GM18870 (cell line): ENCODE data around the gene EPHX1.
"Not testable (repeated sequence)": the region's sequence is repeated elsewhere in the genome, so short reads cannot be mapped to it uniquely, and the experiment has no call there.

Experiments
- ATAC-seq: cut with Tn5 transposase; IDR thresholded peaks from one replicate; pipeline ENCODE4 v1.9.1; 2021; ENCODE audit warnings: moderate library complexity; ENCODE audit not compliant: unreplicated experiment

Gene EPHX1

GRCh38 chr1:225809842-225810578 is at the start of gene EPHX1:
Gene EPHX1, plus strand, starts transcription at chr1:225810124. Its CDS starts 18,606 bp downstream, at chr1:225828730.
- peak; percentile 85 for ATAC-seq

DNA sequence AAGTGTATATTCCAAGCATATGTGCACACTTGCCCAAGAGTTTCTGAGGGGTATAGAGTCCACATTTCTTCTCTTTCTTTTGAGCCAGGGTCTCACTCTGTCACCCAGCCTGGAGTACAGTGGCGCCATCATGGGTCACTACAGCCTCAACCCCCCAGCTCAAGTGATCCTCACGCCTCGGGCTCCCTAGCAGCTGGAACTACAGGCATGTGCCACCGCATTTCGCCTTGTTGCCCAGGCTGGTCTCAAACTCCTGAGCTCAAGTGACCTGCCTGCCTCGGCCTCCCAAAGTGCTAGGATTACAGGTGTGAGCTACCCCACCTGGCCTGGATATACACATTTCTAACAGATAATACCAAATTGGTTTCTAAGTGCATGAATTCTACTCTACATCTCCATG is 49.4 kb upstream of the EPHX1 start:
- ATAC-seq = no peak

- not testable (repeated sequence) for ATAC-seq
These were observed 48.5 kb upstream of the EPHX1 start for GRCh38 chr1:225761395-225761794.

GRCh38 chr1:225762002-225762441 is 47.9 kb upstream of the EPHX1 start:
- no peak for ATAC-seq

DNA sequence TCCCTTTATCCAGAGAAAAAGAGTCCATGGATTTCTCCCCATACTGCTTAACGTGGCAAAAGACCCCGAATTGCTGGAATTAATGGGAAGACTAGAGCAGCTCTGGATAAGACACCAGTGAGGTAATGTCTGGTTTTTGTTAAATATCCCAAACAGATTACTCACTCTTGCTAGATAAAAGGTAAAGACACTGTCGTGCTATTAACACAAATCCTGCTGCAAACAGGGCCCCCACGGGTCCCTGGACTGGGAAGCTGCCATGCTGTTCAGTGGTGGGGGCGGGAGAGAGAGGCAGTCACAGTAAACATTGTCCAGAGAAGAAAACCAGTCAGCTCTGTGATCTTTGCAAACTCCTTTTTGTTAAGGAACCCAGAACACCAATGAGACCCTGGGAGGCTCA is 47.5 kb upstream of the EPHX1 start:
- ATAC-seq = no peak

GRCh38 chr1:225763716-225764548 is 46.0 kb upstream of the EPHX1 start:
- no peak for ATAC-seq

GRCh38 chr1:225765982-225766674 is 43.8 kb upstream of the EPHX1 start:
- no peak for ATAC-seq

GRCh38 chr1:225766967-225767633 is 42.8 kb upstream of the EPHX1 start:
- ATAC-seq = no peak

DNA sequence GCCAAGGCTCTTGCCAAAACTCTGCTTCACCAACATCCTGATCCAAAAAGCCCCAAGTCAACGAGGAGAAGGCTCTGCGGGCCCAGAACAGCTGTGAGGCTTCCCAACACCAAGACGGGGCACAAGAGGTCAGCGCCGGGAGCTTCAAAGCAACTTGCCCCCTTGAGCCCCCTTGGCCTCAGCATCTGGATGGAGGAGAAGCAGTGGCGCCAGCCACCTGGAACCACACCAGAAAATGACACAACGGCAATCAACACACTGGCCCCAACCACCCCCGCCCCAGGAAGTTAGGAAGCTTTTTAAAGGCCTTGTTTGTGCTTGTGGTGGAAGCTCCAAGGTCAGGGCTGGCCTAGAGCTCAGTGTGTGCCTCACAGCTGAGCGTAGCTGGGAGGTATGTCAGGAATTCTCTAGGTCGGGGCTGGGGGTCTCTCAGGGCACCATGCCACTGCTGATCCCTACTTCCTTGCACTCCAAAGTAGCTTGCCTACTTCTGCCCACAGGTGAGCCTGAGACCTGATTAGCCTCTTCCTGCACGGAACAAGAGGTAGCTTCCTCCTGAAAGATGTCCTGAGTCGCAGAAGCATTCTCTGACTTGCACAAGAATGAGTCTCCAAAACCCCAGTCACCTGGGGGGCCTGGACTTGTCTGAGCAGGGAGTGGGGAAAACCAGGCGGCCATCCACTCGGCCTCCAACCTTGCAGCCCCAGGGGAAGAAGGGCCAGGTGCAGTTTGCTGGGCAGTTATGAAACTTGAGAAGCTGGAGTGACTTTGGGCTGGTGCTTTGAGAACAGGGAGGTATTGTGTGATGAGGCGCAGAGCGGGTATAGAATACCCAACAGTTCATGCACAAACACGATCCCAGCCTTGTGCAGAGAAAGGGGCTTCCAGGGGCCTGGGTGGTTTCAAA is 42.0 kb upstream of the EPHX1 start:
- no peak for ATAC-seq

- no peak for ATAC-seq
These were observed 41.1 kb upstream of the EPHX1 start for GRCh38 chr1:225768662-225769426.

DNA sequence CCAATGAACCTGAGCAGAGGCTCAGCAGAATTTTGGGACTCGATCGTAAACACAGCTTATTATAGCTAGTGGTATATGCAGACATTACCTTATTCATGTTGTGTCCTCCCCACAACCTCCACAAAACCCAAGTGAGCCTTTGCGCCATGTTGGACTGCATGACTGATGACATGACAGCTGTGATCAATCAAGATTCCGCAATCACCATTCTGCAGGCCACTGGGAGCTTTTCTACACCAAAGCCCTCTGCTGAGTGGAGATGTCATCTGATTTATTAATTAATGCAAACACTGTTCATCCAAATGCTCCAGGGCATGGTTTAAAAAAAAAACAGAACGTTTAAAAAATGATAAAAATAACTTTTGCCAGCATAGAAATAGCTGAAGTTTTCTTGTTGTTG is 40.2 kb upstream of the EPHX1 start:
- no peak for ATAC-seq

GRCh38 chr1:225770561-225771248 is 39.2 kb upstream of the EPHX1 start:
- ATAC-seq = no peak

DNA sequence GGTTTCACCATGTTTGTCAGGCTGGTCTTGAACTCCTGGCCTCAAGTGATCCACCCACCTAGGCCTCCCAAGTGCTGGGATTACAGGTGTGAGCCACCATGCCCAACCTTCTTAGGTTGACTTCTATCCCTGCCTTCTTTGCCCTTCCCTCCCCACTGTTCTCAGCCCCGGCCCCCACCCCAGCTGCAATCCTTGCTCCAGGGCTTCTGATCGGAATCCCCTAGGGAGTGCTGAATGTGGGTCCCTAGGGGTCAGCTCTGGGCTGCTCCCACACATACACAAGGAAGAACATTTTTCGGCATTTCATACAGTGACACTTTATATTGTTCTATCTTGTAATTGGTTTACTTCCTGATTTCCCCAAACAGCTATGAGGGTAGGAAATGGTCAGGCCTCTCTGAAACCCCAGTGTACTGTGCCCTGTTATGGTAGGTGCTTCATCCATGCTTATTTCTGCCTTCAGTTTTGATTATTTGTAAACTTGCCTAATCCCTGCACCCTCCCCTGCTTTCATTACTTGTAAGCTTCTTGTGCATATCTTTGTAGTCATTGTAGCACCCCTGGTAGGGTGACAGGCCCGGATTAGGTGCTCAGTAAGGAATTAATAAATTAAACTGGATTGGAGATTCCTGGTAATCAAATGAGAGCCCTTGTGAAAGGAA is 38.1 kb upstream of the EPHX1 start:
- ATAC-seq = no peak

- no peak for ATAC-seq
These were observed 37.6 kb upstream of the EPHX1 start for GRCh38 chr1:225772323-225772768.

DNA sequence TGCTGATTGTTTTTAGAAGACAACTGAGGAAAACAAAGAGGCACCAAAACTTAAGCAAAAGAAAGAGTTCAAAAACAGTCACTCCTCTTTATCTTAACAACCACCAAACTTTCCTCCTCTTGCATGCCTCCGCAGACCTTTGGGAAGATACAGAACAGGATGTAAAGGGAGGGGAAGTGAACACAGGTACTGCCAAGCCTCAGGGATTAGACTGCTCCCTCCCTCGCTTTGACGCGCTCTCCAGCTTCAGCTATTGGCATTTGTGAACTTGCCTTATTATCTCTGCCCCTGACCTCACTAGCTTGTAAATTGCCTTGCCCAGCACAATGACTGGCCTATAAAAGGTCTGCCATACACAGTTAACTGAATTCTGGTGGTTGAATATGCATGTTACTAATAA is 37.1 kb upstream of the EPHX1 start:
- no peak for ATAC-seq

- no peak for ATAC-seq
These were observed 35.4 kb upstream of the EPHX1 start for GRCh38 chr1:225774281-225775147.

DNA sequence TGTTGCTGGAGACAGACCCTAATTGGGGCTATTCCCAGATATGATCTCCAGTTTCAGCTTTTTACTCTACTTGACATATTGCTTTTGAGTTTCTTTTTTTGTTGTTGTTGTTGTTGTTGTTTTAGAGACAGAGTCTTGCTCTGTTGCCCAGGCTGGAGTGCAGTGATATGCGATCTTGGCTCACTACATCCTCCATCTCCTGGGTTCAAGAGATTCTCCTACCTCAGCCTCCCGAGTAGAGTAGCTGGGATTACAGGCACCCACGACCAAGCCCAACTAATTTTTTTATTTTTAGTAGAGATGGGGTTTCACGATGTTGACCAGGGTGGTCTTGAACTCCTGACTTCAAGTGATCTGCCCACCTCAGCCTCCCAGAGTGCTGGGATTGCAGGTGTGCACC is 33.6 kb upstream of the EPHX1 start:
- no peak for ATAC-seq
